Skeletal muscle tissue (tissue), 4 donors: ENCODE measurements around the gene MEN1. TPM values are rescaled to one million over a fixed set of nuclear protein-coding genes. Genes with fewer than 3 reads are reported as not detected.

Experiments
- H3K27ac ChIP-seq: one replicate; pipeline ENCODE4 v1.7.0; 2013; ENCODE audit warnings: mild to moderate bottlenecking, low read depth, low read length, inconsistent platforms
- H3K27me3 ChIP-seq, 3 donors: one replicate each; pipeline ENCODE4 v1.7.0; 2013; ENCODE audit warnings: low read length in 3 of 3; ENCODE audit not compliant: control insufficient read depth in 3 of 3, insufficient read depth in 3 of 3
- H3K36me3 ChIP-seq, 3 donors: one replicate each; pipeline ENCODE4 v1.7.0; 2013; ENCODE audit warnings: low read length in 3 of 3; ENCODE audit not compliant: control insufficient read depth in 3 of 3, insufficient read depth in 3 of 3
- H3K4me1 ChIP-seq, 3 donors: one replicate each; pipeline ENCODE4 v1.7.0; 2013; ENCODE audit warnings: low read length in 3 of 3, mild to moderate bottlenecking in 3 of 3; ENCODE audit not compliant: control insufficient read depth in 3 of 3, insufficient read depth in 3 of 3
- H3K4me3 ChIP-seq, 3 donors: one replicate each; pipeline ENCODE4 v1.7.0; 2013; ENCODE audit warnings: low read length in 3 of 3
- H3K9ac ChIP-seq, 3 donors: one replicate each; pipeline ENCODE4 v1.7.0; 2013; ENCODE audit warnings: low read length in 3 of 3, mild to moderate bottlenecking in 3 of 3, moderate library complexity in 2 of 3, low read depth in 1 of 3
- H3K9me3 ChIP-seq, 3 donors: one replicate each; pipeline ENCODE4 v1.7.0; 2013; ENCODE audit warnings: low read length in 3 of 3; ENCODE audit not compliant: control insufficient read depth in 3 of 3
- total RNA-seq: library from RNA; depleted of rRNA; stranded (reverse); fragments of >200 nt; gene quantifications from one replicate; pipeline ENCODE4 v1.2.3, GENCODE V29; 2014
- donor health status: Osteomylitis.

MEN1 gene
- total RNA-seq, 1 donor from 2014 or later: 7.3 TPM

DNA sequence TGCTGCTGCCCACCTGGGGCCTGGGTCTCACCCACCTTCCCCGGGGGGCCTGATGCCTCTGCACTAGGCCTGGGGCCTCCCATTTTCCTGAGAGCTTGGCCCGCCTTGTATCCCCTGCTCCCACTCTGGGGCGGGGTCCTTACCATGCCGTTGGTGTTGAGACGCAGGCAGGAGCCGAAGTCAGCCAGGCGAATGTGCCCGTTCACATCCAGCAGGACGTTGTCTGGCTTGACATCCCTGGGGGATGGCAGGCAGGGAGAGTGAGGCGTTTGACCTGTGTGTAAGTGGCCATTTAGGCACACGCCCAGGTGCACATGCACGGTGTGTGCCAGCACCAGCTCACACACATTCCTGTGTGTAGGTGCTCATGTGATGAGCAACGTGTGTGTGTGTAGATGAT lies 29.0 kb upstream of the MEN1 start:
- Histone ChIP-seq H3K4me3 (no peak overlapping the region), H3K9me3 (no peaks in the 10 kb centered on the region), H3K36me3 (no peaks in the 10 kb centered on the region), H3K27ac (no peak overlapping the region), H3K27me3 (peaks cover 0 to 3% (median 0%) of the 10 kb centered on the region in 3 donors), H3K4me1 (peaks cover 0 to 3% (median 0%) of the 10 kb centered on the region in 3 donors), H3K9ac (peak overlapping the region in 1 of 3 donors; percentile 8)

DNA sequence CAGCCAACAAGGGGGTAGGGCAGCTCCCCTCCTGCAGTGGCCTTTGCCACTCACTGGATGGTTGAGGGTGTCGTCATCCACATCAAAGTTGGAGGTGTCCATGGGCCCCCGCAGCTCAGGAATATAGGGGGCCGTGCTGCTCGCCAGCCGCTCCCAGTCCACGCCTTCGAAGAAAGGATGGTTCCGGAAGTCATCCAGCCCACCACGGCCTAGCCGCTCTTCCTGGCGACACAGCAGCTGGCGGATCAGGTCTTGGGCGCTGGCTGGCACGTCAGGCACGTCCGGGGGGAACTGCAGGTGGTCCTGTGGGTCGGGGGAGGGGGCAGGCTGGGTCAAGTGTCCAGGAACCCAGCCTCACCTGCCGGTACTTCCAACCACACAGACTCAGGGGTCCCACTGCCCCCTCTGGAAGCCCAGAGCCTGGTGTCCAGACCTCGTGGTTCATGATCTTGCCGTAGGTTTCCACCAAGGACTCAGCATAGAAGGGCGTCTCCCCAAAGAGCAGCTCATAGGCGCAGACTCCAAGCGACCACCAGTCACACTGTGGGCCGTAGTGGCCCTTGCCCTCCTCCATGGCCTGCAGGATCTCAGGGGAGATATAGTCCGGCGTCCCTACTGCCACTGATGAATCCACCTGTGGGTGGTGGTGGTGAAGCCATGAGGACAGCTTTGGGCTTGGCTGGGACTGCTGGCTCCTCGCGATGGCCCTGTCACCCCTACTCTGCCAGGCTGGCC lies 28.4 kb upstream of the MEN1 start:
- H3K9ac ChIP-seq: no peak overlapping the region
- H3K27ac ChIP-seq: no peak overlapping the region
- no peaks in the 10 kb centered on the region for H3K9me3 ChIP-seq
- peaks cover 0 to under 1% (median 0%) of the 10 kb centered on the region in 3 donors for H3K27me3 ChIP-seq
- H3K4me3 ChIP-seq: no peak overlapping the region
- no peaks in the 10 kb centered on the region for H3K4me1 ChIP-seq
- no peaks in the 10 kb centered on the region for H3K36me3 ChIP-seq

DNA sequence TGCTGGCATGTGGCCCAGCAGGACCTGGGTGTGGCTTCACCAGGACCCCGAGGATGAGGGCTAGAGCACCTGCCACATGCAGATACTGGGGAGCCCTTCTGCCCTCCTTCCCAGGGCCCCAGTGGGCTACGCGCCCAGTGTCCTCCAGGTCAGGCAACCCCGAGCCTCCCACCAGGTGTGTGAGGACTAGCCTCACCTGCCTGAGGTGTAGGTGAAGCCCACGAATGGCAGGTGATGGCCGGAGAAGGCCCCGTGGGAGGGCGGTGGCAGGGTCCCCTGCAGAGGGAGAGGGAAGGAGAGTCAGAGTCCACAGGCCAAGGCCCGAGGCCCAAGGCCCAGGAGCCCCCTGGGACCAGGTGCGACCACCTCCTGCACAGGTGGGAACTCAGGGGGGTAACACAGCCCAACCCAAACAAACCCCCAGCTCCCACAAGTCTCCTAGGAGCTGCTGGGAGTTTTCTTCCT lies 27.6 kb upstream of the MEN1 start:
- H3K4me1 ChIP-seq: no peaks in the 10 kb centered on the region
- H3K9me3 ChIP-seq: no peaks in the 10 kb centered on the region

DNA sequence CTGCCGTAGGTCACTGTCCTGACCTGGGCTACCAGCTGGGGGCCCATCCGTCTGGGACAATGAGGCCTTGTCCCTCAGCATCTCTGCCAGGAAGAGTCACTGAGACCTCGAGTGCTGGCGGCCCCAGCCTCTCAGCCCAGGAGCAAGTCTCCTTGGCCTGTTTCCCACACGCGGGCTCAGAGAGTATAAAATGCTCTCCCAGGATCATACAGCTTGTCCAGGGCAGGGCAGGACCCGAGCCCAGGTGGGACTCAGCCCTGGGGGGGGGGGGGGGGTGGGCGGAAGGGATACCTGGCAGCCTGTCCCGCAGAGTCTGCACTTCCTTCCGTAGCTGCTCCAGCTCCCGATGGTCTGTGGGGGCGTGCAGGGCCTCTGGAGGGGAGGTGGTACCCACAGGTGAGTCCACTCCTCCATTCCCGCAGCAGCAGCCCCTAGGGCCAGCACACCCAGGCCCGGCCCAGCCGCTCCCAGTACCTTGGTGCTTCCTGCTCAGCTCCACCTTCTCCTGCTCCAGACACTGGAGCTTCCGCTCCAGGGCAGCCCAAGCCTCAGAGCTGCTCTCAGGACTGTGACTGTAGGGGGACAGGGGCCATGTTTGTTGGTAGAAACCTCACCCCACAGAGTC lies 26.2 kb upstream of the MEN1 start:
- H3K4me1 ChIP-seq: no peaks in the 10 kb centered on the region
- no peak overlapping the region for H3K4me3 ChIP-seq

More for the DNA sequence above, 27.6 kb upstream of the MEN1 start:
- H3K36me3 ChIP-seq: no peaks in the 10 kb centered on the region
- no peak overlapping the region for H3K9ac ChIP-seq
- H3K27me3 ChIP-seq: no peaks in the 10 kb centered on the region
- H3K27ac ChIP-seq: no peak overlapping the region
- H3K4me3 ChIP-seq: no peak overlapping the region

DNA sequence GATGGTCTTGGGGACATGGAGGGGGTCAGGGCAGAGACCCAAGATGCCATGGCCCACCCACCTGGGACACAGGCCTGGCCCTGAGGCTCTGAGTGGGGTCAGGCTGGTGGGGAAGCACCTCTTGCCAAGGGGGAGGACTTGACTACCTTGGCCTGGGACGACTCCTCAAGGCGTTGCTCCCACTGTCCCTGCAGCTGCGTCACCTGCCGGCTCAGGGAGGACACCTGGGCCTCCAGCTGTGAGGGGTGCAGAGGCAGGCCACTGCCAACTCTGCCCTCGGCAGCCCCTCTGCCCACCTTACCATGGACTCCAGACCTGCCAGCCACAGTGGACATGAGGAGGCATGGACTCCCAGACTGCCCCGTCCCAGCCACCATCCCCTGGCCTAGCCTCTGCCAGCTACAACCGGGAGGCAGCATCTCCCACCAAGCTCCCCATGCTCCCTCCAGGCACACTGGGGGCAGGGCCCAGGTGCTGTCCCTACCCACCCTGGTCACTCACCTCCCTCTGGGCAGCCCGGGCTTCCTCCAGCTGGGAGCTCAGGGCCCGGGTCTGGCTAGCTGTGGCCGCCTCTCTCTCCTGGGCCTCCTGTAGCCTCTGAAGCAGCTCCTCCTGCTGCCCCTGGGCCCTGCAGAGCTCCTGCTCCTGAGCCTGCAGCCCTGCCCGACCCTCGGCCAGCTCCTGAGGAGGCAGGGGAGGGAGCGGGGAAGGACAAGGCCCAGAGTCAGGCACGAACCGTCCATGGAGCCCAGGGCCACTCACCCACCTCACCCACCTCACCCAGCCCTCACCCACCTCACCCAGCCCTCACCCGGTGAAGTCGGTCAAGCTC lies 25.5 kb upstream of the MEN1 start:
- H3K36me3 ChIP-seq: no peaks in the 10 kb centered on the region
- H3K27me3 ChIP-seq: no peaks in the 10 kb centered on the region
- H3K9me3 ChIP-seq: no peaks in the 10 kb centered on the region
- H3K9ac ChIP-seq: no peak overlapping the region
- H3K4me1 ChIP-seq: no peaks in the 10 kb centered on the region
- no peak overlapping the region for H3K4me3 ChIP-seq
- no peak overlapping the region for H3K27ac ChIP-seq

More for the DNA sequence above, 26.2 kb upstream of the MEN1 start:
- no peak overlapping the region for H3K27ac ChIP-seq
- no peaks in the 10 kb centered on the region for H3K36me3 ChIP-seq
- H3K9ac ChIP-seq: no peak overlapping the region
- no peaks in the 10 kb centered on the region for H3K9me3 ChIP-seq
- no peaks in the 10 kb centered on the region for H3K27me3 ChIP-seq

- Histone ChIP-seq H3K36me3 (no peaks in the 10 kb centered on the region), H3K9me3 (no peaks in the 10 kb centered on the region), H3K4me1 (no peaks in the 10 kb centered on the region), H3K9ac (no peak overlapping the region), H3K4me3 (no peak overlapping the region), H3K27ac (no peak overlapping the region), H3K27me3 (no peaks in the 10 kb centered on the region)
Measured at GRCh38 chr11:64834723-64835615, 24.6 kb upstream of the MEN1 start.

DNA sequence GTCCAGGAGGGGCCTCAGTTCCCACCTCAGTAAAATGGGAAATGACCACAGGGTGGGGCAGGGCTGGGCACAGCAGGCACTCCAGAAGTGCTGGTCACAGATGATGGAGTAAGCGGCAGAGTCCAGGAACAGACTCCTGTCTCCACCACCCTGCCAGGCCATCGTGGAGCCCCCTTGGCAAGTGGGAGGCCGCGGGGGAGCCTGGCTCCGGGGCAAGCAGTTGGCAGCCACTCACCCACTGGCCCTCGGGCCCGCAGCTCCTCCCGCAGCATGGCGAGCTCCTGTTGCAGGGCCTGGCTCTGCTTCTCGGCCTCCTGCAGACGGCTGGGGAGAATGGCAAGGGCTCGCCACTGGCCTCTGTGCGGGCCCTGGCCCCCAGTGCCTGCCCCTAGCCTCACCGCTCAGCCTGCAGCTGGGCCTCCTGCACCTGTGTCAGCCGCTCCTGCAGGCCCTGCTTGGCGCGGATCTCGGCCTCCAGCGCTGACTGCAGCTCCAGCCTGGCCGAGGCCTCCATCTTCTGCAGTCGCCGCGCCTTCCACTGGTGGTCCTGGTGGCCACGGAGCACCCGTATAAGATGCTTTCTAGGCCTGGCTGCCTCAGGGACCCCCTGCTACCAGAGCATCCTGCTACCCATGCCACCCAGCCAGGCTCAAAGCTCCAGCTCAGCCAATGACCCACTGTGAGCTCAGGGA lies 23.8 kb upstream of the MEN1 start:
- Histone ChIP-seq H3K27me3 (no peaks in the 10 kb centered on the region), H3K9me3 (no peaks in the 10 kb centered on the region), H3K9ac (no peak overlapping the region), H3K27ac (no peak overlapping the region), H3K4me3 (no peak overlapping the region), H3K4me1 (no peaks in the 10 kb centered on the region), H3K36me3 (no peaks in the 10 kb centered on the region)

DNA sequence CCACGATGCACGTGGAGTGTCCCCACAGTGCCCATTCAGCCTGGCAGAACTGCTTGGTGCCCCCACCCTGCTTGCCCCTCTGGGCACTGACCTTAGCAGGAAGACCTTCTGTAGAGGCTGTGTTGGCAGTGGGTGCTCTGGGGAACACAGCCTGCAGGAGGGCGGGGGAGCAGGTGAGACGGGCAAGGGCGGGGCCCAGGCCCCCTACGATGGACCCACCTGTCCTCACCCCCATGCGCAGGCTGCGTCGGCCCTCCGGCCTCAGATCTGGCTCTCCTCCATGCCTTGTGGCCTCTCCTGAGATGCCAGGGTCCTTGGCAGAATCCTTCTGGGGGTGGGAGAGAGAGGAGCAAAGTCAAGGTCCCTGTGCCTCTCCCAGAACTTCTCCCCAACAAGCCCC lies 23.2 kb upstream of the MEN1 start:
- Histone ChIP-seq H3K9me3 (no peaks in the 10 kb centered on the region), H3K27ac (no peak overlapping the region), H3K4me3 (no peak overlapping the region), H3K9ac (no peak overlapping the region), H3K27me3 (no peaks in the 10 kb centered on the region), H3K36me3 (no peaks in the 10 kb centered on the region), H3K4me1 (no peaks in the 10 kb centered on the region)

- no peaks in the 10 kb centered on the region for H3K9me3 ChIP-seq
- no peaks in the 10 kb centered on the region for H3K4me1 ChIP-seq
- H3K27me3 ChIP-seq: no peaks in the 10 kb centered on the region
Measured at GRCh38 chr11:64833198-64833502, 22.8 kb upstream of the MEN1 start.

More at GRCh38 chr11:64833198-64833502, 22.8 kb upstream of the MEN1 start:
- no peaks in the 10 kb centered on the region for H3K36me3 ChIP-seq
- H3K9ac ChIP-seq: no peak overlapping the region
- H3K4me3 ChIP-seq: no peak overlapping the region
- no peak overlapping the region for H3K27ac ChIP-seq
